Stimulated activated CD4-positive, alpha-beta T cell treated with anti-CD3 and anti-CD28 coated beads, Interleukin-1b, Interleukin-23, amount 100 ng/mL, for 1 hour (primary cell): ENCODE data around the gene EPSTI1.
A peak's percentile ranks its signal among the peaks of the same experiment; 100 is the strongest.

Experiments
- DNase-seq, 2 donors: peaks; one replicate each; pipeline ENCODE4 v3.0.0-alpha.2; 2020; ENCODE audit warnings: low read depth in 2 of 2

The EPSTI1 gene

GRCh38 chr13:42971691-42972347, 20.2 kb downstream of the EPSTI1 start:
- no peak for DNase-seq

- DNase-seq: no peak
Measured at GRCh38 chr13:42970824-42971690, 21.0 kb downstream of the EPSTI1 start.

- peak; percentile 54 to 79 for DNase-seq
Measured at GRCh38 chr13:42969565-42970172, 22.4 kb downstream of the EPSTI1 start.

- DNase-seq: no peak
Measured at GRCh38 chr13:42968906-42969305, 23.1 kb downstream of the EPSTI1 start.

- DNase-seq: no peak
Measured at GRCh38 chr13:42967660-42968059, 24.4 kb downstream of the EPSTI1 start.

- DNase-seq: no peak
Measured at GRCh38 chr13:42965281-42965680, 26.8 kb downstream of the EPSTI1 start.

GRCh38 chr13:42964761-42965161, 27.3 kb downstream of the EPSTI1 start:
- DNase-seq: no peak

- DNase-seq: no peak
Measured at GRCh38 chr13:42959615-42960014, 32.4 kb downstream of the EPSTI1 start.

- no peak for DNase-seq
Measured at GRCh38 chr13:42957881-42958280, 34.2 kb downstream of the EPSTI1 start.

GRCh38 chr13:42950181-42950580, 41.9 kb downstream of the EPSTI1 start:
- DNase-seq: no peak

- DNase-seq: no peak
Measured at GRCh38 chr13:42947925-42948324, 44.1 kb downstream of the EPSTI1 start.

- no peak for DNase-seq
Measured at GRCh38 chr13:42946927-42947326, 45.1 kb downstream of the EPSTI1 start.

GRCh38 chr13:42929886-42930535, 62.0 kb downstream of the EPSTI1 start:
- DNase-seq: no peak

GRCh38 chr13:42926555-42926954, 65.5 kb downstream of the EPSTI1 start:
- DNase-seq: no peak

- no peak for DNase-seq
Measured at GRCh38 chr13:42926043-42926442, 66.0 kb downstream of the EPSTI1 start.

GRCh38 chr13:42925626-42926025, 66.4 kb downstream of the EPSTI1 start:
- no peak for DNase-seq

GRCh38 chr13:42924344-42924743, 67.7 kb downstream of the EPSTI1 start:
- DNase-seq: no peak

- DNase-seq: no peak
Measured at GRCh38 chr13:42907745-42908144, 84.3 kb downstream of the EPSTI1 start.

- no peak for DNase-seq
Measured at GRCh38 chr13:42906257-42906656, 85.8 kb downstream of the EPSTI1 start.

- DNase-seq: no peak
Measured at GRCh38 chr13:42905579-42905978, 86.5 kb downstream of the EPSTI1 start.

- DNase-seq: no peak
Measured at GRCh38 chr13:42899266-42899665, 92.8 kb downstream of the EPSTI1 start.

GRCh38 chr13:42895776-42896175, 96.3 kb downstream of the EPSTI1 start:
- no peak for DNase-seq
